A549 (cell line): ENCODE results near the gene CASTOR1. TPM values are rescaled to one million over a fixed set of nuclear protein-coding genes. Genes with fewer than 3 reads are reported as not detected.

Source experiments
- ATAC-seq, 2 experiments: fragments of 200-7000 bp in 1 of 2; fragments of >200 bp in 1 of 2; cut with Nextera tagmentation in 1 of 2; cut with Tn5 transposase in 1 of 2; 3 replicates each; pipeline versions ENCODE4 v1.8.0 to v1.9.1; 2018 to 2020; ENCODE audit warnings: mild to moderate bottlenecking in 1 of 2, moderate library complexity in 1 of 2
- CTCF ChIA-PET: fragments of 300-600 bp; sonication (Branson Sonifier 250); formaldehyde crosslinking; extraction: SDS; loops from one replicate; lab custom pipeline; 2021; ENCODE audit warnings: antibody characterized with exemption, inconsistent platforms; lab: Yijun Ruan, JAX
- POLR2A ChIA-PET: fragments of 350-600 bp; formaldehyde crosslinking; extraction: SDS; loops from one replicate; lab custom pipeline; 2021; ENCODE audit warnings: antibody characterized with exemption, inconsistent platforms; lab: Yijun Ruan, JAX
- DNase-seq, 2 experiments: peaks; one replicate each; pipeline versions ENCODE4 v3.0.0 to v3.0.0-alpha.2; 2011 to 2016; ENCODE audit warnings: low read depth in 1 of 2, low spot score in 1 of 2
- FAIRE-seq: peaks from 2 replicates; lab custom pipeline; 2011; peaks lifted over from hg19 to GRCh38; lab: Jason Lieb, UNC
- H3K27ac ChIP-seq, 2 experiments: fragments of >200 bp; sonication (Bioruptor Twin); formaldehyde crosslinking; 3 replicates each; pipeline ENCODE4 v1.5.1; 2016 to 2017
- H3K4me1 ChIP-seq: fragments of >200 bp; sonication (Bioruptor Twin); formaldehyde crosslinking; 3 replicates; pipeline ENCODE4 v1.6.1; 2016
- H3K4me2 ChIP-seq: fragments of >200 bp; sonication (Bioruptor Twin); formaldehyde crosslinking; 3 replicates; pipeline ENCODE4 v1.6.1; 2016
- H3K4me3 ChIP-seq: fragments of >200 bp; sonication (Bioruptor Twin); formaldehyde crosslinking; 3 replicates; pipeline ENCODE4 v1.5.1; 2016
- H3K9me3 ChIP-seq: fragments of >200 bp; sonication (Bioruptor Twin); formaldehyde crosslinking; 3 replicates; pipeline ENCODE4 v1.6.1; 2016
- CBX2 ChIP-seq: fragments of 200-600 bp; sonication (generic); IDR thresholded peaks from 2 replicates; pipeline ENCODE4 v1.6.1; 2016; ENCODE audit warnings: low read depth, mild to moderate bottlenecking, borderline replicate concordance
- CHD4 ChIP-seq: fragments of 200-600 bp; sonication (generic); IDR thresholded peaks from 2 replicates; pipeline ENCODE4 v1.6.1; 2016; ENCODE audit warnings: antibody characterized with exemption, mild to moderate bottlenecking, borderline replicate concordance
- EHMT2 ChIP-seq: fragments of 200-600 bp; sonication (generic); IDR thresholded peaks from 2 replicates; pipeline ENCODE4 v1.6.1; 2016; ENCODE audit warnings: antibody characterized with exemption, low read depth, mild to moderate bottlenecking, moderate library complexity
- FOSB ChIP-seq: fragments of 250-450 bp; sonication (Bioruptor Pico); IDR thresholded peaks from 2 replicates; pipeline ENCODE4 v1.5.0; 2020; ENCODE audit warnings: mild to moderate bottlenecking, moderate library complexity
- FOXS1 ChIP-seq: fragments of 250-450 bp; sonication (Bioruptor Pico); IDR thresholded peaks from 2 replicates; pipeline ENCODE4 v1.5.0; 2020; ENCODE audit warnings: mild to moderate bottlenecking, moderate library complexity
- GATA3 ChIP-seq: IDR thresholded peaks from 2 replicates; pipeline ENCODE4 v1.6.1; 2012; ENCODE audit warnings: borderline replicate concordance
- HEYL ChIP-seq: fragments of 250-450 bp; sonication (Bioruptor Pico); IDR thresholded peaks from 2 replicates; pipeline ENCODE4 v1.8.0; 2021; ENCODE audit warnings: mild to moderate bottlenecking, moderate library complexity
- HOXA7 ChIP-seq: fragments of 250-450 bp; sonication (Bioruptor Pico); IDR thresholded peaks from 2 replicates; pipeline ENCODE4 v1.5.0; 2020; ENCODE audit warnings: mild to moderate bottlenecking, moderate library complexity
- KDM1A ChIP-seq: fragments of 200-600 bp; sonication (generic); IDR thresholded peaks from 2 replicates; pipeline ENCODE4 v1.6.1; 2016; ENCODE audit warnings: low read depth, mild to moderate bottlenecking
- MAZ ChIP-seq: fragments of 150-350 bp; IDR thresholded peaks from 2 replicates; pipeline ENCODE4 v1.6.1; 2014; ENCODE audit warnings: antibody characterized with exemption, low read depth, low read length, borderline replicate concordance
- MYC ChIP-seq: IDR thresholded peaks from 2 replicates; pipeline ENCODE4 v1.6.1; 2012; ENCODE audit warnings: mild to moderate bottlenecking, inconsistent platforms, low read length, improper control_type of control experiment, borderline replicate concordance
- NPAS2 ChIP-seq: fragments of 250-450 bp; sonication (Bioruptor Pico); IDR thresholded peaks from 2 replicates; pipeline ENCODE4 v1.8.0; 2022; ENCODE audit warnings: mild to moderate bottlenecking, moderate library complexity, borderline replicate concordance
- NR3C1 ChIP-seq: fragments of >200 bp; sonication (Bioruptor Twin); formaldehyde crosslinking; IDR thresholded peaks from 3 replicates; pipeline ENCODE4 v1.6.1; 2017
- PHF8 ChIP-seq: fragments of 200-600 bp; sonication (generic); IDR thresholded peaks from 2 replicates; pipeline ENCODE4 v1.6.1; 2016; ENCODE audit warnings: low read depth, mild to moderate bottlenecking, antibody characterized with exemption, moderate library complexity, borderline replicate concordance
- RAD21 ChIP-seq, 2 experiments: fragments of >200 bp in 1 of 2; sonication (Bioruptor Twin) in 1 of 2; formaldehyde crosslinking in 1 of 2; IDR thresholded peaks in 1 of 2; conservative IDR thresholded peaks in 1 of 2; 2 replicates in 1 of 2; 3 replicates in 1 of 2; pipeline ENCODE4 v1.6.1; 2012 to 2018; ENCODE audit warnings: inconsistent platforms in 1 of 2
- SMC3 ChIP-seq: fragments of >200 bp; sonication (Bioruptor Twin); formaldehyde crosslinking; IDR thresholded peaks from 3 replicates; pipeline ENCODE4 v1.6.1; 2018; ENCODE audit warnings: inconsistent platforms
- TP53 ChIP-seq: fragments of 250-450 bp; sonication (Bioruptor Pico); IDR thresholded peaks from 2 replicates; pipeline ENCODE4 v1.5.0; 2021; ENCODE audit warnings: mild to moderate bottlenecking, moderate library complexity
- ZC3H11A ChIP-seq: fragments of 450-650 bp; IDR thresholded peaks from 2 replicates; pipeline ENCODE4 v1.6.1; 2014; ENCODE audit warnings: antibody characterized with exemption, mild to moderate bottlenecking
- ZFP36 ChIP-seq: fragments of 450-650 bp; IDR thresholded peaks from 2 replicates; pipeline ENCODE4 v1.6.1; 2014; ENCODE audit warnings: borderline replicate concordance; ENCODE audit not compliant: partially characterized antibody
- ZNF302 ChIP-seq: fragments of 250-450 bp; sonication (Bioruptor Pico); IDR thresholded peaks from 2 replicates; pipeline ENCODE4 v1.9.0; 2021; ENCODE audit warnings: inconsistent platforms, mild to moderate bottlenecking, moderate library complexity
- ZSCAN20 ChIP-seq: fragments of 250-450 bp; sonication (Bioruptor Pico); IDR thresholded peaks from 2 replicates; pipeline ENCODE4 v1.8.0; 2022; ENCODE audit warnings: mild to moderate bottlenecking, moderate library complexity
- WGBS: methylation state at CpG from one replicate; pipeline ENCODE4 v1.1.6; 2017; ENCODE audit errors: missing lambda C conversion rate; 5-methylcytosine and 5-hydroxymethylcytosine counted together
- polyA plus RNA-seq, 4 experiments: library from polyadenylated mRNA; depleted of rRNA in 3 of 4; stranded (reverse); fragments of >200 nt; fragmentation: RNase III in 1 of 4; extraction: RNeasy Plus Mini Kit Qiagen cat#74134 plus additional on column Dnase treatment in 1 of 4; gene quantifications; 2 replicates in 3 of 4; 3 replicates in 1 of 4; pipeline ENCODE4 v1.2.3, GENCODE V29; 2011 to 2017
- TF ChIP-seq, protein P1 (sequence below): fragments of 450-650 bp; IDR thresholded peaks from 2 replicates; pipeline ENCODE4 v1.6.1; 2014; ENCODE audit warnings: antibody characterized with exemption
- TF ChIP-seq, protein P2 (sequence below): IDR thresholded peaks from 2 replicates; pipeline ENCODE4 v1.6.1; 2012
- TF ChIP-seq, protein P3 (sequence below): fragments of 250-450 bp; sonication (Bioruptor Pico); IDR thresholded peaks from 2 replicates; pipeline ENCODE4 v1.5.0; 2021; ENCODE audit warnings: mild to moderate bottlenecking, moderate library complexity, borderline replicate concordance

CASTOR1 gene
- polyA plus RNA-seq, 2 of the 4 experiments (the other 2 are of a cell fraction), result 4.7 to 12.2 TPM

DNA sequence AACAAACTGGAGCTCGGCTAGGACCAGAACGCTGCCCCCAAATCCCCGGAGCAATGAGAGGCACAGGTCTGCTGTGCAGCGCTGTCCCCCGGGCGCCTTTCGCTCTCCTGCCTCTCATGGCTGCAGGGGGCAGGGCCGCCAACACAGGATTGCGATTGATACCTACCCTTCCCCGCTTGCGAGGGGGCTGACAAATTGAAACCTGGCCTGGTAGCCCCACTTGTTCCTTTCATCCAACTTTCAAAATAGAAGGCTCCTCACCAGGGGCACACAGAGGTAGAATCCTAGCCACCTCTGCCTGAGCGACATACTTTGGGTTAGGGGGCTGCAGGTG is 642 bp upstream of the CASTOR1 start:
- CTCF ChIA-PET, result interaction anchor here (1.4 to 3.4 kb wide), 5 partner anchors 12 to 104 kb away, joined by 3 to 17 read pairs (median 4); no protein-coding TSS in a partner anchor
- no peak for TF ChIP-seq HEYL (CRISPR knock-in tag)
- no peak for TF ChIP-seq ZC3H11A
- TF ChIP-seq ZSCAN20 (CRISPR knock-in tag), result no peak
- no peak for TF ChIP-seq ZNF302 (CRISPR knock-in tag)
- no peak for TF ChIP-seq PHF8
- TF ChIP-seq, protein P1, sequence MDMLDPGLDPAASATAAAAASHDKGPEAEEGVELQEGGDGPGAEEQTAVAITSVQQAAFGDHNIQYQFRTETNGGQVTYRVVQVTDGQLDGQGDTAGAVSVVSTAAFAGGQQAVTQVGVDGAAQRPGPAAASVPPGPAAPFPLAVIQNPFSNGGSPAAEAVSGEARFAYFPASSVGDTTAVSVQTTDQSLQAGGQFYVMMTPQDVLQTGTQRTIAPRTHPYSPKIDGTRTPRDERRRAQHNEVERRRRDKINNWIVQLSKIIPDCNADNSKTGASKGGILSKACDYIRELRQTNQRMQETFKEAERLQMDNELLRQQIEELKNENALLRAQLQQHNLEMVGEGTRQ, result no peak
- no peak for TF ChIP-seq GATA3
- TF ChIP-seq MAZ, result no peak
- no peak for TF ChIP-seq EHMT2
- TF ChIP-seq CHD4, result no peak
- TF ChIP-seq TP53 (CRISPR knock-in tag), result no peak
- TF ChIP-seq, protein P2, sequence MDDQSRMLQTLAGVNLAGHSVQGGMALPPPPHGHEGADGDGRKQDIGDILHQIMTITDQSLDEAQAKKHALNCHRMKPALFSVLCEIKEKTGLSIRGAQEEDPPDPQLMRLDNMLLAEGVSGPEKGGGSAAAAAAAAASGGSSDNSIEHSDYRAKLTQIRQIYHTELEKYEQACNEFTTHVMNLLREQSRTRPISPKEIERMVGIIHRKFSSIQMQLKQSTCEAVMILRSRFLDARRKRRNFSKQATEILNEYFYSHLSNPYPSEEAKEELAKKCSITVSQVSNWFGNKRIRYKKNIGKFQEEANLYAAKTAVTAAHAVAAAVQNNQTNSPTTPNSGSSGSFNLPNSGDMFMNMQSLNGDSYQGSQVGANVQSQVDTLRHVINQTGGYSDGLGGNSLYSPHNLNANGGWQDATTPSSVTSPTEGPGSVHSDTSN, result no peak
- no peak for TF ChIP-seq HOXA7 (CRISPR knock-in tag)
- TF ChIP-seq SMC3, result no peak
- no peak for TF ChIP-seq ZFP36
- TF ChIP-seq, all 56 proteins: peak for 0
- Histone ChIP-seq H3K4me2 (peak overlapping the region; percentile 74), H3K9me3 (no peaks in the 10 kb centered on the region), H3K4me1 (peaks cover 37% of the 10 kb centered on the region), H3K27ac (peak overlapping the region; percentile 7 to 57; a peak in 3 of 6 replicates), H3K4me3 (peak overlapping the region; percentile 18; the same call in 1 of the 3 replicates)
- 46% methylated on average over 2 of the region's 12 CpGs for WGBS
- ATAC-seq (peak; percentile 1 to 2; a peak in 4 of 6 replicates), FAIRE-seq (no peak), DNase-seq (no peak)
- POLR2A ChIA-PET, result interaction anchor here (0.6 to 1.0 kb wide), 2 partner anchors 67 to 400 kb away, joined by 3 to 4 read pairs; partner anchors contain the start of genes CCDC157 and SF3A1

DNA sequence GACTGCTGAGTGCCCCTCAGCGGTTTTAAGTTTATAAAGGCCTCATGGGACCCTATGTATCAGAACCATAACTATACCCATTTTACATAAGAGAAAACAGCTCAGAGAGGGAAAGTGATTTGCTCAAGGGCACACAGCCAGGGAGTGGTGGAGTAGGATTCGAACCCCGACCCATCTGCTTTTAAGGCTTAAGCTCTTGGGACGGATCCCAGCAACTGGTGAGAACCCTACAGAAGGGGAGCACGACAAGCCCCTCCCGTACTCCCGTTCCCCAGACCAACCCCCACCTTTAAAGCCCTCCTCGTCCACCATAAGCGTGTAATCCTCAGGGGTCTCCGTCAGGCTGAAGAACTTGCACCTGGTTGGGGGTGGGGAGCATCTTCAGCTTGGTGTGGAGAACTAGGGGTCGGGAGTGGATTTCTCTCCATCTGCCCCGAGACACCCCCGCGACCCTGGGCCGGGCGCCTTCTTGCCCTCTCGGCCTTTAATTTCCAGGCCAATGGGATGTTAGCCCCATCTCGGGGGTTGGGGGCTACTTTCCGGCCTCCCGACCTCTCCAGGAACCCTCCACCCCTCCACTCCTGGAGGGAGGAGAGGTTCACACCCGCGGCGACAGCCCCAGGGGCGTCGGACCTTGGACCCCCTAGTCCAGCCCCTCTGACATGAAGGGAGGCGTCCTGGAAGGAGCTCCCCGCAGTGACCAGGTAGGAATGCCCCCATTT is 725 bp downstream of the CASTOR1 start:
- H3K9me3 ChIP-seq, result no peaks in the 10 kb centered on the region
- H3K4me1 ChIP-seq, result peaks cover 40% of the 10 kb centered on the region
- H3K4me2 ChIP-seq, result peak overlapping the region; percentile 92
- H3K4me3 ChIP-seq, result peak overlapping the region; percentile 72
- CTCF ChIA-PET, result interaction anchor here (0.6 to 4.0 kb wide), 56 partner anchors 9 to 370 kb away, joined by 3 to 37 read pairs (median 6); partner anchors contain the start of genes CCDC157, MTFP1, RNF215 and SF3A1
- DNase-seq (peak in 1 of 2 experiments; percentile 25), ATAC-seq (no peak), FAIRE-seq (no peak)
- WGBS, result 5% methylated on average over 17 of the region's 27 CpGs
- H3K27ac ChIP-seq, result peak overlapping the region; percentile 76 to 92
- POLR2A ChIA-PET, result interaction anchor here (0.5 to 1.6 kb wide), 4 partner anchors 38 to 135 kb away, joined by 3 to 6 read pairs (median 4); partner anchors contain the start of genes RNF215 and TBC1D10A
- 0 out of 2 replicates have a peak, but pooled peaks have one; percentile 34 for TF ChIP-seq FOSB (CRISPR knock-in tag)
- TF ChIP-seq ZNF302 (CRISPR knock-in tag), result no peak
- TF ChIP-seq NPAS2 (CRISPR knock-in tag), result no peak
- TF ChIP-seq EHMT2, result no peak
- 0 out of 2 replicates have a peak, but pooled peaks have one; percentile 11 for TF ChIP-seq KDM1A
- TF ChIP-seq, protein P3, sequence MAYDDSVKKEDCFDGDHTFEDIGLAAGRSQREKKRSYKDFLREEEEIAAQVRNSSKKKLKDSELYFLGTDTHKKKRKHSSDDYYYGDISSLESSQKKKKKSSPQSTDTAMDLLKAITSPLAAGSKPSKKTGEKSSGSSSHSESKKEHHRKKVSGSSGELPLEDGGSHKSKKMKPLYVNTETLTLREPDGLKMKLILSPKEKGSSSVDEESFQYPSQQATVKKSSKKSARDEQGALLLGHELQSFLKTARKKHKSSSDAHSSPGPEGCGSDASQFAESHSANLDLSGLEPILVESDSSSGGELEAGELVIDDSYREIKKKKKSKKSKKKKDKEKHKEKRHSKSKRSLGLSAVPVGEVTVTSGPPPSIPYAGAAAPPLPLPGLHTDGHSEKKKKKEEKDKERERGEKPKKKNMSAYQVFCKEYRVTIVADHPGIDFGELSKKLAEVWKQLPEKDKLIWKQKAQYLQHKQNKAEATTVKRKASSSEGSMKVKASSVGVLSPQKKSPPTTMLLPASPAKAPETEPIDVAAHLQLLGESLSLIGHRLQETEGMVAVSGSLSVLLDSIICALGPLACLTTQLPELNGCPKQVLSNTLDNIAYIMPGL (CRISPR knock-in tag), result no peak
- TF ChIP-seq CBX2, result no peak
- peak; percentile 76 for TF ChIP-seq ZFP36
- TF ChIP-seq MYC, result no peak
- no peak for TF ChIP-seq NR3C1
- TF ChIP-seq MAZ, result no peak
- no peak for TF ChIP-seq RAD21 (conservative IDR thresholded peaks at IDR 0.05 in 1 of 2, IDR thresholded peaks at IDR 0.05 in 1 of 2)
- TF ChIP-seq FOXS1, result no peak
